ENCODE results near the gene SNX24. TPM values are rescaled to one million over a fixed set of nuclear protein-coding genes. Genes with fewer than 3 reads are reported as not detected.

The SNX24 gene
- total and polyA plus RNA-seq, 10 of the 15 experiments (the other 5 are each of a cell fraction or from before 2014, with no cell fraction given), result 0.15 to 6.6 (median 4.1) TPM

DNA sequence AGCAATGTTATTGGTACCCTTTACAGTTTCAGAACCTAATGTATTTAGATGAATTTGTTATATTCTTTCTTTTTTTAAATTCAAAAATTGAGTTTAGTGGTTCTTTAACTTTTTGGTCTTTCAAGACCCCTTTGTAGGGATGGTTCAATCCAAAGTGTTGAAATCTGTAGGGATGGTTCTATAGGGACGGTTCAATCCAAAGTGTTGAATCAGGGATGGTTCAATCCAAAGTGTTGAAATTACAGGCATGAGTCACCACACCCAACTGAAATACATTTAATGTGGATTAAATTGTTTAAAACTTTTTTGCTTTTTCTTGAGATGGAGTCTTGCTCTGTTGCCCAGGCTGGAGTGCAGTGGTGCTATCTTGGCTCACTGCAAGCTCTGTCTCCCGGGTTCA lies 39.9 kb upstream of the SNX24 start:
- ChIA-PET POLR2A (interaction anchor here (0.8 kb wide), 1 partner anchor 15 kb away, joined by 3 read pairs; no protein-coding TSS in a partner anchor), RAD21 (ENCODE audit: unreplicated experiment) (no interaction called here), CTCF (no interaction called here), SMC1A (ENCODE audit: uncharacterized antibody, unreplicated experiment) (interaction anchor here (0.7 kb wide), 1 partner anchor 63 kb away, joined by 3 read pairs; no protein-coding TSS in a partner anchor)
- 100% methylated on average over 2 of the region's 2 CpGs for WGBS (ENCODE audit: insufficient coverage, insufficient replicate concordance, low lambda C conversion rate, missing lambda C conversion rate)
- no TSS peak for BruUV-seq (replicated peaks)
- no peak overlapping the region for H3K4me3 ChIP-seq
- no peak for DNase-seq (ENCODE audit: low read depth, low spot score)
- no peaks in the 10 kb centered on the region for H3K27me3 ChIP-seq (replicated peaks in 1 of 2; ENCODE audit: control insufficient read depth in 2 of 2, insufficient read depth in 2 of 2, low read length in 1 of 2)
- no peak overlapping the region for H3K27ac ChIP-seq (ENCODE audit: control insufficient read depth, insufficient read depth)
- FAIRE-seq, result no peak
- H3K79me2 ChIP-seq (ENCODE audit: control insufficient read depth, insufficient read depth, low read length), result no peaks in the 10 kb centered on the region
- TF ChIP-seq, protein P1, sequence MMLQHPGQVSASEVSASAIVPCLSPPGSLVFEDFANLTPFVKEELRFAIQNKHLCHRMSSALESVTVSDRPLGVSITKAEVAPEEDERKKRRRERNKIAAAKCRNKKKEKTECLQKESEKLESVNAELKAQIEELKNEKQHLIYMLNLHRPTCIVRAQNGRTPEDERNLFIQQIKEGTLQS (IDR thresholded peaks at IDR 0.05; ENCODE audit: borderline replicate concordance, extremely low read depth, low read depth, low read length), result no peak
- TF ChIP-seq MEF2B (IDR thresholded peaks at IDR 0.05; ENCODE audit: partially characterized antibody, poor library complexity, severe bottlenecking) (no peak), SIX5 (IDR thresholded peaks at IDR 0.05; ENCODE audit: low read depth, low read length, severe bottlenecking) (no peak), SMAD5 (IDR thresholded peaks at IDR 0.05; ENCODE audit: low read depth) (no peak), CBX5 (IDR thresholded peaks at IDR 0.05; ENCODE audit: low read depth) (no peak), DPF2 (IDR thresholded peaks at IDR 0.05) (no peak), RUNX3 (IDR thresholded peaks at IDR 0.05; ENCODE audit: low read length) (no peak), NFIC (IDR thresholded peaks at IDR 0.05; ENCODE audit: low read depth, low read length) (no peak)
- TF ChIP-seq, protein P2, sequence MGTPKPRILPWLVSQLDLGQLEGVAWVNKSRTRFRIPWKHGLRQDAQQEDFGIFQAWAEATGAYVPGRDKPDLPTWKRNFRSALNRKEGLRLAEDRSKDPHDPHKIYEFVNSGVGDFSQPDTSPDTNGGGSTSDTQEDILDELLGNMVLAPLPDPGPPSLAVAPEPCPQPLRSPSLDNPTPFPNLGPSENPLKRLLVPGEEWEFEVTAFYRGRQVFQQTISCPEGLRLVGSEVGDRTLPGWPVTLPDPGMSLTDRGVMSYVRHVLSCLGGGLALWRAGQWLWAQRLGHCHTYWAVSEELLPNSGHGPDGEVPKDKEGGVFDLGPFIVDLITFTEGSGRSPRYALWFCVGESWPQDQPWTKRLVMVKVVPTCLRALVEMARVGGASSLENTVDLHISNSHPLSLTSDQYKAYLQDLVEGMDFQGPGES (IDR thresholded peaks at IDR 0.05), result no peak
- TF ChIP-seq, protein P3, sequence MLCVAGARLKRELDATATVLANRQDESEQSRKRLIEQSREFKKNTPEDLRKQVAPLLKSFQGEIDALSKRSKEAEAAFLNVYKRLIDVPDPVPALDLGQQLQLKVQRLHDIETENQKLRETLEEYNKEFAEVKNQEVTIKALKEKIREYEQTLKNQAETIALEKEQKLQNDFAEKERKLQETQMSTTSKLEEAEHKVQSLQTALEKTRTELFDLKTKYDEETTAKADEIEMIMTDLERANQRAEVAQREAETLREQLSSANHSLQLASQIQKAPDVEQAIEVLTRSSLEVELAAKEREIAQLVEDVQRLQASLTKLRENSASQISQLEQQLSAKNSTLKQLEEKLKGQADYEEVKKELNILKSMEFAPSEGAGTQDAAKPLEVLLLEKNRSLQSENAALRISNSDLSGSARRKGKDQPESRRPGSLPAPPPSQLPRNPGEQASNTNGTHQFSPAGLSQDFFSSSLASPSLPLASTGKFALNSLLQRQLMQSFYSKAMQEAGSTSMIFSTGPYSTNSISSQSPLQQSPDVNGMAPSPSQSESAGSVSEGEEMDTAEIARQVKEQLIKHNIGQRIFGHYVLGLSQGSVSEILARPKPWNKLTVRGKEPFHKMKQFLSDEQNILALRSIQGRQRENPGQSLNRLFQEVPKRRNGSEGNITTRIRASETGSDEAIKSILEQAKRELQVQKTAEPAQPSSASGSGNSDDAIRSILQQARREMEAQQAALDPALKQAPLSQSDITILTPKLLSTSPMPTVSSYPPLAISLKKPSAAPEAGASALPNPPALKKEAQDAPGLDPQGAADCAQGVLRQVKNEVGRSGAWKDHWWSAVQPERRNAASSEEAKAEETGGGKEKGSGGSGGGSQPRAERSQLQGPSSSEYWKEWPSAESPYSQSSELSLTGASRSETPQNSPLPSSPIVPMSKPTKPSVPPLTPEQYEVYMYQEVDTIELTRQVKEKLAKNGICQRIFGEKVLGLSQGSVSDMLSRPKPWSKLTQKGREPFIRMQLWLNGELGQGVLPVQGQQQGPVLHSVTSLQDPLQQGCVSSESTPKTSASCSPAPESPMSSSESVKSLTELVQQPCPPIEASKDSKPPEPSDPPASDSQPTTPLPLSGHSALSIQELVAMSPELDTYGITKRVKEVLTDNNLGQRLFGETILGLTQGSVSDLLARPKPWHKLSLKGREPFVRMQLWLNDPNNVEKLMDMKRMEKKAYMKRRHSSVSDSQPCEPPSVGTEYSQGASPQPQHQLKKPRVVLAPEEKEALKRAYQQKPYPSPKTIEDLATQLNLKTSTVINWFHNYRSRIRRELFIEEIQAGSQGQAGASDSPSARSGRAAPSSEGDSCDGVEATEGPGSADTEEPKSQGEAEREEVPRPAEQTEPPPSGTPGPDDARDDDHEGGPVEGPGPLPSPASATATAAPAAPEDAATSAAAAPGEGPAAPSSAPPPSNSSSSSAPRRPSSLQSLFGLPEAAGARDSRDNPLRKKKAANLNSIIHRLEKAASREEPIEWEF (IDR thresholded peaks at IDR 0.05; ENCODE audit: insufficient replicate concordance, low read depth, low read length), result no peak
- H3K9ac ChIP-seq (ENCODE audit: control insufficient read depth, insufficient read depth, low read length), result no peak overlapping the region
- H3K9me3 ChIP-seq (replicated peaks; ENCODE audit: control insufficient read depth, insufficient read depth, low read length), result no peaks in the 10 kb centered on the region
- no peak overlapping the region for H2AFZ ChIP-seq (ENCODE audit: control insufficient read depth, low read depth, low read length)
- peaks cover 2 to 12% of the 10 kb centered on the region in 2 experiments; a peak in 3 of 4 replicates for H3K36me3 ChIP-seq (ENCODE audit: control insufficient read depth in 2 of 2, insufficient read depth in 2 of 2, low read length in 1 of 2)
- in situ Hi-C loops (cut with MboI), result no loop called here
- intact Hi-C loops (cut with micrococcal nuclease; ENCODE audit: unreplicated experiment), result no loop called here
- no peaks in the 10 kb centered on the region for H3K4me1 ChIP-seq (ENCODE audit: control insufficient read depth, insufficient read depth, low read length)
- H3K4me2 ChIP-seq (ENCODE audit: control insufficient read depth, insufficient read depth), result no peak overlapping the region
- H4K20me1 ChIP-seq (ENCODE audit: control insufficient read depth, insufficient read depth), result no peaks in the 10 kb centered on the region
- no peak for ATAC-seq
